Endothelial cell (in vitro differentiated cells): ENCODE data around the gene HS3ST4. TPM values are rescaled to one million over a fixed set of nuclear protein-coding genes. Genes with fewer than 3 reads are reported as not detected.

Source experiments
- DNase-seq: peaks from one replicate; pipeline ENCODE4 v3.0.0; 2021; ENCODE audit warnings: low spot score
- H3K27ac Mint-ChIP-seq: one replicate; pipeline ENCODE4 v1.8.0; 2021; ENCODE audit warnings: mixed read lengths, inconsistent platforms; ENCODE audit not compliant: unreplicated experiment
- H3K27me3 Mint-ChIP-seq: one replicate; pipeline ENCODE4 v1.8.0; 2021; ENCODE audit warnings: mild to moderate bottlenecking, moderate library complexity, mixed read lengths, inconsistent platforms; ENCODE audit not compliant: unreplicated experiment
- H3K36me3 Mint-ChIP-seq: one replicate; pipeline ENCODE4 v1.8.0; 2021; ENCODE audit warnings: mild to moderate bottlenecking, low read depth, mixed read lengths, inconsistent platforms; ENCODE audit not compliant: unreplicated experiment
- H3K4me1 Mint-ChIP-seq: one replicate; pipeline ENCODE4 v1.8.0; 2021; ENCODE audit warnings: mild to moderate bottlenecking, mixed read lengths, inconsistent platforms; ENCODE audit not compliant: unreplicated experiment
- H3K4me3 Mint-ChIP-seq: one replicate; pipeline ENCODE4 v1.8.0; 2021; ENCODE audit warnings: mild to moderate bottlenecking, mixed read lengths, inconsistent platforms; ENCODE audit not compliant: unreplicated experiment
- H3K9me3 Mint-ChIP-seq: one replicate; pipeline ENCODE4 v1.8.0; 2021; ENCODE audit warnings: mixed read lengths, inconsistent platforms; ENCODE audit not compliant: unreplicated experiment
- long read RNA-seq: library from polyadenylated mRNA; unstranded; transcript quantifications from one replicate; pipeline ENCODE4 v2.0.0, GENCODE V29; 2020; ENCODE audit not compliant: unreplicated experiment
- total RNA-seq: library from RNA; stranded (reverse); fragmentation: NEBNext Ultra II Directional; extraction: Animal tissue kit (Norgen Biotek cat#: 25700); gene quantifications from one replicate; pipeline ENCODE4 v1.2.1, GENCODE V29; 2021; ENCODE audit not compliant: unreplicated experiment
- TF ChIP-seq, protein P1 (sequence below): fragments of 200-600 bp; sonication (generic); IDR thresholded peaks from one replicate; pipeline ENCODE4 v1.5.0; 2021; ENCODE audit warnings: antibody characterized with exemption; ENCODE audit not compliant: unreplicated experiment

Gene HS3ST4
- total RNA-seq = 4.8 TPM
- long read RNA-seq = 0 reads

GRCh38 chr16:25691519-25692091 lies at the start of gene HS3ST4:
Gene HS3ST4, plus strand, starts transcription at chr16:25691959.
- H3K27me3 Mint-ChIP-seq = peaks cover 13% of the 10 kb centered on the region
- H3K4me1 Mint-ChIP-seq = peaks cover 5% of the 10 kb centered on the region

DNA sequence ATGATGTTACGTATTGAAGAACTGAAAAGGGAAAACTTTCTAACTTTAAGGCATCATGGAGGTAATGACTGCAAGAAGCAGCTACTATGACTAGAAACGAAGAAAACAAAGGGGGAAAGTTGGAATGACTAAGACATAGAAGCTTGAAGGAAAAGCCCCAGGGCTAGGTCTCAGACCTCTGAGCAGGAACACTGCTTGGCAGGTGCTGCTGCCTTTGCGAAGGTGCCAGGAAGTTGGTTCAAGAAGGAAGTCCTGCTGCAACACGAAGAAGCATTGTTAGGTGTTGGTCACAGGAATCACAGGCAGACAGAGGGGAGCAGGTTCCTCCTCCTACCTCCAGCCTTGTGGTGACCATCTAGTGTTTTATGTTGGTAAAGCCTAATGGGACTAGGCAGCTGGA lies 48.1 kb upstream of the HS3ST4 start:
- DNase-seq = no peak
- no peak overlapping the region for H3K27ac Mint-ChIP-seq
- peaks cover 9% of the 10 kb centered on the region for H3K4me1 Mint-ChIP-seq
- TF ChIP-seq, protein P1, sequence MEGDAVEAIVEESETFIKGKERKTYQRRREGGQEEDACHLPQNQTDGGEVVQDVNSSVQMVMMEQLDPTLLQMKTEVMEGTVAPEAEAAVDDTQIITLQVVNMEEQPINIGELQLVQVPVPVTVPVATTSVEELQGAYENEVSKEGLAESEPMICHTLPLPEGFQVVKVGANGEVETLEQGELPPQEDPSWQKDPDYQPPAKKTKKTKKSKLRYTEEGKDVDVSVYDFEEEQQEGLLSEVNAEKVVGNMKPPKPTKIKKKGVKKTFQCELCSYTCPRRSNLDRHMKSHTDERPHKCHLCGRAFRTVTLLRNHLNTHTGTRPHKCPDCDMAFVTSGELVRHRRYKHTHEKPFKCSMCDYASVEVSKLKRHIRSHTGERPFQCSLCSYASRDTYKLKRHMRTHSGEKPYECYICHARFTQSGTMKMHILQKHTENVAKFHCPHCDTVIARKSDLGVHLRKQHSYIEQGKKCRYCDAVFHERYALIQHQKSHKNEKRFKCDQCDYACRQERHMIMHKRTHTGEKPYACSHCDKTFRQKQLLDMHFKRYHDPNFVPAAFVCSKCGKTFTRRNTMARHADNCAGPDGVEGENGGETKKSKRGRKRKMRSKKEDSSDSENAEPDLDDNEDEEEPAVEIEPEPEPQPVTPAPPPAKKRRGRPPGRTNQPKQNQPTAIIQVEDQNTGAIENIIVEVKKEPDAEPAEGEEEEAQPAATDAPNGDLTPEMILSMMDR = no peak
- H3K4me3 Mint-ChIP-seq = no peak overlapping the region
- H3K9me3 Mint-ChIP-seq = no peaks in the 10 kb centered on the region
- H3K27me3 Mint-ChIP-seq = no peaks in the 10 kb centered on the region
- no peaks in the 10 kb centered on the region for H3K36me3 Mint-ChIP-seq

More at GRCh38 chr16:25691519-25692091, at the start of gene HS3ST4:
- peak within 1 kb of the TSS; percentile 64 for H3K27ac Mint-ChIP-seq
- peak within 1 kb of the TSS; percentile 89 for H3K4me3 Mint-ChIP-seq
- no peaks in the 10 kb centered on the region for H3K36me3 Mint-ChIP-seq
- TF ChIP-seq, protein P1 = no peak
- DNase-seq = peak; percentile 38
- no peaks in the 10 kb centered on the region for H3K9me3 Mint-ChIP-seq

- TF ChIP-seq, protein P1 = no peak
- Mint-ChIP-seq H3K27me3 (no peaks in the 10 kb centered on the region), H3K4me3 (no peak overlapping the region), H3K4me1 (no peaks in the 10 kb centered on the region), H3K27ac (no peak overlapping the region), H3K9me3 (peaks cover 7% of the 10 kb centered on the region), H3K36me3 (no peaks in the 10 kb centered on the region)
- no peak for DNase-seq
Measured at GRCh38 chr16:25656639-25657038, 35.1 kb upstream of the HS3ST4 start.

DNA sequence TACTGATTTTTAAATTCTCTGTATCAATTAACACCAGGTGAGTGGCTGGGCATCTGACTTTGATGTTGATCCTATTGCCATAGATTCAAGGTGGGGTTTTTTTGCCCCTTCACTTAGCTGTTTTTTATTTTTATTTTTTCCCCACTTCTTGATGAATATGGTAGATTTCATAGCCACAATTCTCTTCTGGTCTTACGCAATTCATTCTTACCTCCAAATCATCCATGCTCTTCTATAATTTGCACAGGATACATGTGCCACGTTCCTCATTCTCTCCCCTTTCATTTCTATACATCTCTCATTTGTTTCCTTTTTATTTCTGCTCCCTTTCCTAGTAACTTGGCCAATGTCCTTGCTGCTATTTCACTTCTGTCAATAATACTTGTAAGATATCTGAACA lies 14.9 kb upstream of the HS3ST4 start:
- Mint-ChIP-seq H3K9me3 (no peaks in the 10 kb centered on the region), H3K36me3 (no peaks in the 10 kb centered on the region), H3K4me3 (no peak overlapping the region), H3K27ac (no peak overlapping the region), H3K4me1 (no peaks in the 10 kb centered on the region), H3K27me3 (no peaks in the 10 kb centered on the region)
- TF ChIP-seq, protein P1 = no peak
- DNase-seq = no peak

- Mint-ChIP-seq H3K36me3 (no peaks in the 10 kb centered on the region), H3K4me1 (no peaks in the 10 kb centered on the region), H3K27me3 (no peaks in the 10 kb centered on the region), H3K27ac (no peak overlapping the region), H3K4me3 (no peak overlapping the region), H3K9me3 (no peaks in the 10 kb centered on the region)
- no peak for DNase-seq
- TF ChIP-seq, protein P1 = no peak
Measured at GRCh38 chr16:25679511-25679910, 12.2 kb upstream of the HS3ST4 start.
